Natural killer cell treated with Interleukin-12 subunit alpha and Interleukin-12 subunit beta and Interleukin-15 and Interleukin-18, amount 100 ng/mL, for 72 hours (primary cell): Measurements from ENCODE around the gene IFT88. TPM values are rescaled to one million over a fixed set of nuclear protein-coding genes. Genes with fewer than 3 reads are reported as not detected.

Source experiments
- ATAC-seq, 2 donors: fragments of 150-1000 bp; cut with Tn5 transposase in 1 of 2; sonication (Bioruptor Pico), chemical (Tn5 transposase) in 1 of 2; 2 replicates each; pipeline ENCODE4 v1.10.0; 2021
- DNase-seq: peaks from one replicate; pipeline ENCODE4 v3.0.0; 2022; ENCODE audit warnings: low spot score
- H3K27ac Mint-ChIP-seq, 2 donors: 1 replicate in 1 of 2; 2 replicates in 1 of 2; pipeline ENCODE4 v1.8.0; 2022; ENCODE audit warnings: mixed read lengths in 2 of 2, mild to moderate bottlenecking in 1 of 2, moderate library complexity in 1 of 2
- H3K27me3 Mint-ChIP-seq, 2 donors: 1 replicate in 1 of 2; 2 replicates in 1 of 2; pipeline ENCODE4 v1.8.0; 2022; ENCODE audit warnings: mixed read lengths in 2 of 2
- H3K36me3 Mint-ChIP-seq: one replicate; pipeline ENCODE4 v1.8.0; 2022; ENCODE audit warnings: mixed read lengths
- H3K4me1 Mint-ChIP-seq, 2 donors: 1 replicate in 1 of 2; 2 replicates in 1 of 2; pipeline ENCODE4 v1.8.0; 2022; ENCODE audit warnings: low read depth in 2 of 2, mixed read lengths in 2 of 2, mild to moderate bottlenecking in 1 of 2
- H3K4me3 Mint-ChIP-seq: one replicate; pipeline ENCODE4 v1.8.0; 2022; ENCODE audit warnings: mixed read lengths
- H3K9me3 Mint-ChIP-seq: 2 replicates; pipeline ENCODE4 v1.8.0; 2022; ENCODE audit warnings: mixed read lengths
- total RNA-seq, 2 donors: library from RNA; stranded (reverse); gene quantifications; one replicate each; pipeline ENCODE4 v1.2.3, GENCODE V29; 2022

Gene IFT88
- total RNA-seq, 2 donors from 2014 or later: 4.0 to 10.7 TPM

- Mint-ChIP-seq H3K4me1 (peaks cover 5% of the 10 kb centered on the region in 2 donors), H3K4me3 (no peak overlapping the region), H3K27ac (no peak overlapping the region), H3K27me3 (peaks cover 5 to 6% of the 10 kb centered on the region in 2 donors), H3K36me3 (no peaks in the 10 kb centered on the region), H3K9me3 (no peaks in the 10 kb centered on the region)
- DNase-seq (no peak), ATAC-seq (no peak)
These were observed 124.7 kb downstream of the IFT88 start for GRCh38 chr13:20691616-20692015.

GRCh38 chr13:20696073-20696472, 129.1 kb downstream of the IFT88 start:
- peaks cover 15 to 27% of the 10 kb centered on the region in 2 donors for H3K27me3 Mint-ChIP-seq
- H3K9me3 Mint-ChIP-seq: no peaks in the 10 kb centered on the region
- DNase-seq (no peak), ATAC-seq (no peak)
- no peaks in the 10 kb centered on the region for H3K36me3 Mint-ChIP-seq
- peaks cover 0 to 5% of the 10 kb centered on the region in 2 donors for H3K4me1 Mint-ChIP-seq
- H3K27ac Mint-ChIP-seq: no peak overlapping the region
- no peak overlapping the region for H3K4me3 Mint-ChIP-seq

GRCh38 chr13:20699715-20700114, 132.8 kb downstream of the IFT88 start:
- Mint-ChIP-seq H3K4me1 (peaks cover 5 to 8% of the 10 kb centered on the region in 2 donors), H3K9me3 (no peaks in the 10 kb centered on the region), H3K4me3 (no peak overlapping the region), H3K27me3 (peaks cover 15 to 27% of the 10 kb centered on the region in 2 donors), H3K27ac (no peak overlapping the region), H3K36me3 (no peaks in the 10 kb centered on the region)
- ATAC-seq: no peak
- DNase-seq: no peak

- Mint-ChIP-seq H3K9me3 (no peaks in the 10 kb centered on the region), H3K4me3 (no peak overlapping the region)
- no peak for DNase-seq
These were observed 133.3 kb downstream of the IFT88 start for GRCh38 chr13:20700288-20700687.

GRCh38 chr13:20701461-20701860, 134.5 kb downstream of the IFT88 start:
- no peaks in the 10 kb centered on the region for H3K36me3 Mint-ChIP-seq
- ATAC-seq (no peak), DNase-seq (no peak)
- H3K4me3 Mint-ChIP-seq: no peak overlapping the region
- no peak overlapping the region for H3K27ac Mint-ChIP-seq
- peaks cover 0 to 8% of the 10 kb centered on the region in 2 donors for H3K4me1 Mint-ChIP-seq
- no peaks in the 10 kb centered on the region for H3K9me3 Mint-ChIP-seq
- H3K27me3 Mint-ChIP-seq: peaks cover 11 to 21% of the 10 kb centered on the region in 2 donors

More at GRCh38 chr13:20700288-20700687, 133.3 kb downstream of the IFT88 start:
- ATAC-seq: no peak
- Mint-ChIP-seq H3K27ac (no peak overlapping the region), H3K27me3 (peaks cover 15 to 27% of the 10 kb centered on the region in 2 donors), H3K4me1 (peaks cover 5 to 8% of the 10 kb centered on the region in 2 donors), H3K36me3 (no peaks in the 10 kb centered on the region)

GRCh38 chr13:20702530-20702914, 135.6 kb downstream of the IFT88 start:
- DNase-seq (no peak), ATAC-seq (no peak)
- Mint-ChIP-seq H3K27ac (no peak overlapping the region), H3K9me3 (no peaks in the 10 kb centered on the region), H3K36me3 (no peaks in the 10 kb centered on the region), H3K27me3 (peaks cover 10 to 18% of the 10 kb centered on the region in 2 donors), H3K4me3 (peak overlapping the region; percentile 80), H3K4me1 (peaks cover 0 to 8% of the 10 kb centered on the region in 2 donors)

- Mint-ChIP-seq H3K27me3 (peaks cover 8 to 15% of the 10 kb centered on the region in 2 donors), H3K4me1 (peaks cover 0 to 8% of the 10 kb centered on the region in 2 donors), H3K27ac (no peak within 1 kb of the TSS), H3K36me3 (no peaks in the 10 kb centered on the region), H3K4me3 (peak within 1 kb of the TSS; percentile 80), H3K9me3 (no peaks in the 10 kb centered on the region)
- no peak for DNase-seq
- ATAC-seq: peak; percentile 25 to 53
These were observed 136.2 kb downstream of the IFT88 start, which contains the start of gene IL17D for GRCh38 chr13:20702915-20703779. Gene IL17D (plus strand): TSS chr13:20703699. CDS start chr13:20704002, 303 bp downstream.

GRCh38 chr13:20703780-20704458, 137.0 kb downstream of the IFT88 start:
- ATAC-seq: peak; percentile 92 to 95
- Mint-ChIP-seq H3K27ac (no peak overlapping the region), H3K4me3 (no peak overlapping the region), H3K4me1 (peaks cover 0 to 8% of the 10 kb centered on the region in 2 donors), H3K36me3 (no peaks in the 10 kb centered on the region), H3K9me3 (no peaks in the 10 kb centered on the region), H3K27me3 (peaks cover 8 to 15% of the 10 kb centered on the region in 2 donors)
- peak; percentile 78 for DNase-seq

- H3K36me3 Mint-ChIP-seq: no peaks in the 10 kb centered on the region
- no peaks in the 10 kb centered on the region for H3K9me3 Mint-ChIP-seq
- no peak overlapping the region for H3K27ac Mint-ChIP-seq
- H3K27me3 Mint-ChIP-seq: peaks cover 8 to 14% of the 10 kb centered on the region in 2 donors
- H3K4me3 Mint-ChIP-seq: peak overlapping the region; percentile 73
- ATAC-seq: no peak
- peaks cover 0 to 8% of the 10 kb centered on the region in 2 donors for H3K4me1 Mint-ChIP-seq
- no peak for DNase-seq
These were observed 137.6 kb downstream of the IFT88 start for GRCh38 chr13:20704459-20705069.

GRCh38 chr13:20706661-20707060, 139.7 kb downstream of the IFT88 start:
- ATAC-seq (no peak), DNase-seq (no peak)
- Mint-ChIP-seq H3K27me3 (peaks cover 0 to 5% of the 10 kb centered on the region in 2 donors), H3K4me3 (no peak overlapping the region), H3K9me3 (no peaks in the 10 kb centered on the region), H3K4me1 (peaks cover 0 to 8% of the 10 kb centered on the region in 2 donors), H3K27ac (no peak overlapping the region), H3K36me3 (no peaks in the 10 kb centered on the region)

GRCh38 chr13:20708216-20708615, 141.3 kb downstream of the IFT88 start:
- DNase-seq (no peak), ATAC-seq (no peak)
- H3K27ac Mint-ChIP-seq: no peak overlapping the region
- no peaks in the 10 kb centered on the region for H3K9me3 Mint-ChIP-seq
- H3K4me1 Mint-ChIP-seq: peaks cover 4 to 10% of the 10 kb centered on the region in 2 donors
- no peak overlapping the region for H3K4me3 Mint-ChIP-seq
- H3K36me3 Mint-ChIP-seq: no peaks in the 10 kb centered on the region
- peaks cover 3 to 15% of the 10 kb centered on the region in 2 donors for H3K27me3 Mint-ChIP-seq

GRCh38 chr13:20709369-20709768, 142.4 kb downstream of the IFT88 start:
- Mint-ChIP-seq H3K4me3 (no peak overlapping the region), H3K4me1 (peaks cover 6 to 13% of the 10 kb centered on the region in 2 donors), H3K9me3 (no peaks in the 10 kb centered on the region), H3K36me3 (no peaks in the 10 kb centered on the region), H3K27ac (no peak overlapping the region), H3K27me3 (peaks cover 12 to 27% of the 10 kb centered on the region in 2 donors)
- DNase-seq: no peak
- ATAC-seq: no peak

GRCh38 chr13:20709782-20710181, 142.8 kb downstream of the IFT88 start:
- DNase-seq: no peak
- Mint-ChIP-seq H3K9me3 (no peaks in the 10 kb centered on the region), H3K27me3 (peaks cover 12 to 28% of the 10 kb centered on the region in 2 donors), H3K4me1 (peaks cover 6 to 13% of the 10 kb centered on the region in 2 donors), H3K27ac (no peak overlapping the region), H3K4me3 (no peak overlapping the region), H3K36me3 (no peaks in the 10 kb centered on the region)
- ATAC-seq: no peak
